IPS DF 19.7 (cell line): ENCODE measurements around the gene AURKAIP1.

ENCODE experiments used
- DNase-seq: peaks from one replicate; pipeline ENCODE4 v3.0.0-alpha.2; 2013; ENCODE audit warnings: low read depth, low spot score

Gene AURKAIP1

GRCh38 chr1:1348420-1349255 is 26.4 kb downstream of the AURKAIP1 start:
- no peak for DNase-seq

GRCh38 chr1:1347663-1348419 is 27.2 kb downstream of the AURKAIP1 start:
- no peak for DNase-seq

- no peak for DNase-seq
These were observed 27.9 kb downstream of the AURKAIP1 start for GRCh38 chr1:1347026-1347595.

- DNase-seq, result no peak
These were observed 28.5 kb downstream of the AURKAIP1 start for GRCh38 chr1:1346501-1346890.

- DNase-seq, result no peak
These were observed 29.0 kb downstream of the AURKAIP1 start for GRCh38 chr1:1345860-1346500.

GRCh38 chr1:1345384-1345783 is 29.6 kb downstream of the AURKAIP1 start:
- DNase-seq, result no peak

- no peak for DNase-seq
These were observed 30.2 kb downstream of the AURKAIP1 start for GRCh38 chr1:1344655-1345361.

- DNase-seq, result no peak
These were observed 31.1 kb downstream of the AURKAIP1 start for GRCh38 chr1:1343811-1344421.

GRCh38 chr1:1342584-1343115 is 32.4 kb downstream of the AURKAIP1 start:
- no peak for DNase-seq

- DNase-seq, result no peak
These were observed 32.9 kb downstream of the AURKAIP1 start for GRCh38 chr1:1342061-1342562.

- DNase-seq, result no peak
These were observed 33.4 kb downstream of the AURKAIP1 start for GRCh38 chr1:1341549-1342021.

GRCh38 chr1:1340791-1341548 is 34.0 kb downstream of the AURKAIP1 start:
- no peak for DNase-seq

- no peak for DNase-seq
These were observed 34.8 kb downstream of the AURKAIP1 start for GRCh38 chr1:1340185-1340584.

- no peak for DNase-seq
These were observed 36.7 kb downstream of the AURKAIP1 start for GRCh38 chr1:1338278-1338677.

GRCh38 chr1:1337793-1338147 is 37.2 kb downstream of the AURKAIP1 start:
- no peak for DNase-seq

- no peak for DNase-seq
These were observed 37.8 kb downstream of the AURKAIP1 start for GRCh38 chr1:1336931-1337792.

GRCh38 chr1:1336446-1336845 is 38.6 kb downstream of the AURKAIP1 start:
- DNase-seq, result no peak

- DNase-seq, result no peak
These were observed 39.2 kb downstream of the AURKAIP1 start for GRCh38 chr1:1335792-1336248.

- DNase-seq, result no peak
These were observed 39.7 kb downstream of the AURKAIP1 start for GRCh38 chr1:1335283-1335682.
